Astrocyte (in vitro differentiated cells and primary cell): Measurements from ENCODE around the gene SLC30A4. TPM values are rescaled to one million over a fixed set of nuclear protein-coding genes. Genes with fewer than 3 reads are reported as not detected.

Source experiments
- DNase-seq: peaks from one replicate; pipeline ENCODE4 v3.0.0-alpha.2; 2010; ENCODE audit warnings: low read depth
- FAIRE-seq: peaks from 2 replicates; lab custom pipeline; 2011; peaks lifted over from hg19 to GRCh38; lab: Jason Lieb, UNC
- H2AFZ ChIP-seq: 2 replicates; pipeline ENCODE4 v1.6.0; 2012; ENCODE audit warnings: low read depth, low read length, inconsistent platforms
- H3K27ac ChIP-seq: 2 replicates; pipeline ENCODE4 v1.5.1; 2011; ENCODE audit warnings: low read depth, low read length, inconsistent platforms
- H3K27me3 ChIP-seq: 2 replicates; pipeline ENCODE4 v1.6.0; 2011; ENCODE audit warnings: low read length, inconsistent platforms; ENCODE audit not compliant: insufficient read depth
- H3K36me3 ChIP-seq: 2 replicates; pipeline ENCODE4 v1.5.1; 2011; ENCODE audit warnings: low read length, inconsistent platforms; ENCODE audit not compliant: insufficient read depth
- H3K4me1 ChIP-seq: 2 replicates; pipeline ENCODE4 v1.5.1; 2011; ENCODE audit warnings: low read length, inconsistent platforms; ENCODE audit not compliant: insufficient read depth
- H3K4me2 ChIP-seq: 2 replicates; pipeline ENCODE4 v1.6.0; 2012; ENCODE audit warnings: low read length, inconsistent platforms
- H3K4me3 ChIP-seq: 2 replicates; pipeline ENCODE4 v1.5.1; 2011; ENCODE audit warnings: low read depth, mild to moderate bottlenecking, low read length, inconsistent platforms; ENCODE audit not compliant: insufficient read depth
- H3K79me2 ChIP-seq: 2 replicates; pipeline ENCODE4 v1.6.0; 2012; ENCODE audit warnings: mild to moderate bottlenecking, low read length, inconsistent platforms; ENCODE audit not compliant: insufficient read depth
- H3K9ac ChIP-seq: 2 replicates; pipeline ENCODE4 v1.6.0; 2012; ENCODE audit warnings: mild to moderate bottlenecking, low read length, inconsistent platforms
- H3K9me3 ChIP-seq: 2 replicates; pipeline ENCODE4 v1.5.1; 2012; ENCODE audit warnings: low read depth, mild to moderate bottlenecking, low read length, inconsistent platforms; ENCODE audit not compliant: insufficient read depth
- H4K20me1 ChIP-seq: 2 replicates; pipeline ENCODE4 v1.6.0; 2012; ENCODE audit warnings: low read length, inconsistent platforms; ENCODE audit not compliant: insufficient read depth
- H3K27ac Mint-ChIP-seq: one replicate; pipeline ENCODE4 v1.8.0; 2021; ENCODE audit warnings: mild to moderate bottlenecking, mixed read lengths; ENCODE audit not compliant: unreplicated experiment
- H3K27me3 Mint-ChIP-seq: one replicate; pipeline ENCODE4 v1.8.0; 2021; ENCODE audit warnings: low read depth, mixed read lengths; ENCODE audit not compliant: unreplicated experiment
- H3K36me3 Mint-ChIP-seq: one replicate; pipeline ENCODE4 v1.8.0; 2021; ENCODE audit warnings: low read depth, mixed read lengths; ENCODE audit not compliant: unreplicated experiment
- H3K4me1 Mint-ChIP-seq: one replicate; pipeline ENCODE4 v1.8.0; 2021; ENCODE audit warnings: low read depth, mixed read lengths; ENCODE audit not compliant: unreplicated experiment
- H3K4me3 Mint-ChIP-seq: one replicate; pipeline ENCODE4 v1.8.0; 2021; ENCODE audit warnings: mild to moderate bottlenecking, moderate library complexity, mixed read lengths; ENCODE audit not compliant: unreplicated experiment
- H3K9me3 Mint-ChIP-seq: one replicate; pipeline ENCODE4 v1.8.0; 2021; ENCODE audit warnings: mild to moderate bottlenecking, mixed read lengths; ENCODE audit not compliant: unreplicated experiment
- EZH2 ChIP-seq: IDR thresholded peaks from 2 replicates; pipeline ENCODE4 v1.6.1; 2012; ENCODE audit warnings: mild to moderate bottlenecking, low read length, inconsistent platforms; ENCODE audit not compliant: insufficient read depth
- total RNA-seq: library from RNA; stranded (reverse); gene quantifications from 2 replicates; pipeline ENCODE4 v1.2.1, GENCODE V29; 2021
- TF ChIP-seq, protein P1 (sequence below): IDR thresholded peaks from 2 replicates; pipeline ENCODE4 v1.5.1; 2011; ENCODE audit warnings: low read depth, mild to moderate bottlenecking, inconsistent platforms, low read length, moderate library complexity; ENCODE audit not compliant: insufficient read depth

SLC30A4 gene
- total RNA-seq, 1 donor from 2014 or later: 8.0 TPM

DNA sequence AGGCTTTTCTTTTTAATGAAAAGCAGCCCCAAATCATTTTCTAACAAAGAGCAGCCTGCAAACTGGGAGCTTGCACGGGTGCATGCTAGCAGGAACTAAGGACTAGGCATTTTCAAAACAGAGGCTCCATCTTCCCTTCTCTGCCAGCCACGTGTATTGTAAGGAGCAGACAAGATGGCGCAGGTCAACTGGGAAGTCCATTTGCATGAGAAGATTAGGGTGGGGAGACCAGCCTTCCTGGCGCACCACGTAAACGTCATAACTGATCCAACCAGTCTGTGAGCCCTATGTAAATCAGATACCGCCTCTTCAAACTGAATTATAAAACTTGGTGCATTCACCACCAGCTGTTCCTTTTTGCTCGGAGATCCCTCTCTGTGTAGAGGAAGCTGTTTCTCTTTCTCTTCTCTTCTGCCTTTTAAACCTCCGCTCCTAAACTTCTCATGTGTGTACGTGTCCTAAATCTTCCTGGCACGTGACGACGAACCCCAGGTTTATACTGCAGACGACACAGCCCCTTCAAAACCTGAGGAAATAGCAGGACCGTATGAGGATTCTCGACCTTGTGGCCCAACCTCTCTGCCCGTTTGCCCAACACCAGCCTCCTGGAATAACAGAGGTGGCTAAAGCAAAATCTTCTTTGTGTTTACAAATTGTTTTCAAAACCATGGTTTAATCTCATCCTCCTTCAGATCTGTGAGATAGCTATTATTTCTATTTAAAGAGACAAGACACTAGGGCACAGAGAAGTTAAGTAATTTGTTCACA, 26.4 kb upstream of the SLC30A4 start:
- Histone ChIP-seq H3K4me2 (no peak overlapping the region), H2AFZ (no peak overlapping the region)
- H3K4me1 Mint-ChIP-seq: no peaks in the 10 kb centered on the region

DNA sequence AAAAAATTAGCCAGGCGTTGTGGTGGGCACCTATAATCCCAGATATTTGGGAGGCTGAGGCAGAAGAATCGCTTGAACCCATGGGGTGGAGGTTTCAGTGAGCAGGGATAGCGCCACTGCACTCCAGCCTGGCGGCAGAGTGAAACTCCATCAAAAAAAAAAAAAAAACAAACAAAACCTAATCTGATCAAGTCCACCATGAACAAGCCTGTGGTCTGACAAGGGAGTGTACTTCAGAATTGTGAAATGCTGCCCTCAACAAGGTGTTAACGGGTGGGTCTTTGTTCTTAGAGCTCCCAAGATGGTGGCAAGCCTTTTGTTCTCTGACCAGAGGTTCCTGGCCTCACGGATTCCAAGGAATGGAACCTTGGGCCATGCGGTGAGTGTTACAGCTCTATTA, 24.2 kb upstream of the SLC30A4 start:
- no peaks in the 10 kb centered on the region for H4K20me1 ChIP-seq

More for the DNA sequence above, 26.4 kb upstream of the SLC30A4 start:
- Mint-ChIP-seq H3K27ac (no peak overlapping the region), H3K36me3 (no peaks in the 10 kb centered on the region), H3K4me3 (no peak overlapping the region), H3K27me3 (peaks cover 3% of the 10 kb centered on the region), H3K9me3 (peaks cover 1% of the 10 kb centered on the region)
- Histone ChIP-seq H3K36me3 (no peaks in the 10 kb centered on the region), H3K27ac (no peak overlapping the region), H3K4me3 (no peak overlapping the region), H3K9ac (no peak overlapping the region), H4K20me1 (no peaks in the 10 kb centered on the region), H3K79me2 (no peaks in the 10 kb centered on the region), H3K27me3 (no peaks in the 10 kb centered on the region), H3K9me3 (no peaks in the 10 kb centered on the region), H3K4me1 (peaks cover 3% of the 10 kb centered on the region)
- TF ChIP-seq EZH2: no peak
- TF ChIP-seq, protein P1, sequence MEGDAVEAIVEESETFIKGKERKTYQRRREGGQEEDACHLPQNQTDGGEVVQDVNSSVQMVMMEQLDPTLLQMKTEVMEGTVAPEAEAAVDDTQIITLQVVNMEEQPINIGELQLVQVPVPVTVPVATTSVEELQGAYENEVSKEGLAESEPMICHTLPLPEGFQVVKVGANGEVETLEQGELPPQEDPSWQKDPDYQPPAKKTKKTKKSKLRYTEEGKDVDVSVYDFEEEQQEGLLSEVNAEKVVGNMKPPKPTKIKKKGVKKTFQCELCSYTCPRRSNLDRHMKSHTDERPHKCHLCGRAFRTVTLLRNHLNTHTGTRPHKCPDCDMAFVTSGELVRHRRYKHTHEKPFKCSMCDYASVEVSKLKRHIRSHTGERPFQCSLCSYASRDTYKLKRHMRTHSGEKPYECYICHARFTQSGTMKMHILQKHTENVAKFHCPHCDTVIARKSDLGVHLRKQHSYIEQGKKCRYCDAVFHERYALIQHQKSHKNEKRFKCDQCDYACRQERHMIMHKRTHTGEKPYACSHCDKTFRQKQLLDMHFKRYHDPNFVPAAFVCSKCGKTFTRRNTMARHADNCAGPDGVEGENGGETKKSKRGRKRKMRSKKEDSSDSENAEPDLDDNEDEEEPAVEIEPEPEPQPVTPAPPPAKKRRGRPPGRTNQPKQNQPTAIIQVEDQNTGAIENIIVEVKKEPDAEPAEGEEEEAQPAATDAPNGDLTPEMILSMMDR: no peak
- no peak for DNase-seq
- FAIRE-seq: no peak

More for the DNA sequence above, 24.2 kb upstream of the SLC30A4 start:
- Histone ChIP-seq H3K36me3 (no peaks in the 10 kb centered on the region), H3K27me3 (no peaks in the 10 kb centered on the region), H3K27ac (no peak overlapping the region), H3K4me3 (no peak overlapping the region), H2AFZ (no peak overlapping the region), H3K79me2 (no peaks in the 10 kb centered on the region), H3K4me1 (peaks cover 3% of the 10 kb centered on the region), H3K9me3 (no peaks in the 10 kb centered on the region), H3K4me2 (no peak overlapping the region), H3K9ac (no peak overlapping the region)
- FAIRE-seq: no peak
- H3K4me1 Mint-ChIP-seq: no peaks in the 10 kb centered on the region
- DNase-seq: no peak
- H3K9me3 Mint-ChIP-seq: peaks cover 1% of the 10 kb centered on the region
- no peak for TF ChIP-seq EZH2
- TF ChIP-seq, protein P1: no peak
- no peaks in the 10 kb centered on the region for H3K36me3 Mint-ChIP-seq
- H3K27me3 Mint-ChIP-seq: peaks cover 3% of the 10 kb centered on the region
- no peak overlapping the region for H3K4me3 Mint-ChIP-seq
- no peak overlapping the region for H3K27ac Mint-ChIP-seq
